ENCODE data around the gene RPL19.
"Not testable (repeated sequence)": the region's sequence is repeated elsewhere in the genome, so short reads cannot be mapped to it uniquely, and the experiment has no call there.

Gene RPL19

DNA sequence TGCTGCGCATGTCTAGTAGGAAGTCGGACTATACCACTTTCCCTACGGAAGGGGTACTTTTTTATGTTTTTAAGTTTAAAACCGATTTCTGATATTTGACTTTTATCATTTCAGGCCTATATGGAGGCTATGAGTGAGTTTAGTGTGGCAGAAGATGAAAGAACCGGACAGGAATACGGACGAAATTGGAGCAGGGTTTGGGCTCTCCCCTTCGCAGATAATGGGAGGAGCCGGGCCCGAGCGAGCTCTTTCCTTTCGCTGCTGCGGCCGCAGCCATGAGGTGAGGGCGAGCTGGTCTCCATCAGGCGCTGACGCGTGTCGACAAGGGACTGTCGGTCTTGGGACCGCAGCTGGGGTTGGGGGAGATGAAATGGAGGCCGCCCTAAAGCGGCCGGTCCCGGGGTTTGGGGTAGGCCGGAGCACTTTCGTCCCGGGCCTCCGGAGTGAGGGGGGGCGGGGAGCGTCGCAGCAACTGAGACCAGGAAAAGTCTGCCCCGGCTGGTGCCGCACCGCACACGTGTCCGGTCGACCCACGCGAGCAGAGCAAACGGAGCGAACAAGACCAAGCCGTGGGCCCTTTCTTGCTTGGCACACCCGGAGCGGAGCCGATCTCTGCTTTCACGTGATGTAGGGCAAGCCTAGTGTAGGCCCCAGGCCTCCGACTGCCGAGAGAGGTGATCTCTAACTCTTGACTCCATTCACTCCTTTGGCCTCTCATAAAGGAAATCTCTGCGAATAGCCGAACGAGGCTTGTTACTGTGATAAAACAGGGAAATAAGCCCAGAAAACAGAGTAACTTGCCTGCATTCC lies at the start of gene RPL19:
Gene RPL19, plus strand, starts transcription at position 214 of the 810 bp plus-strand sequence. Its CDS starts 62 bp downstream, at position 276.
- DNase-seq = peak; percentile 39 to 99 (median 71)

DNA sequence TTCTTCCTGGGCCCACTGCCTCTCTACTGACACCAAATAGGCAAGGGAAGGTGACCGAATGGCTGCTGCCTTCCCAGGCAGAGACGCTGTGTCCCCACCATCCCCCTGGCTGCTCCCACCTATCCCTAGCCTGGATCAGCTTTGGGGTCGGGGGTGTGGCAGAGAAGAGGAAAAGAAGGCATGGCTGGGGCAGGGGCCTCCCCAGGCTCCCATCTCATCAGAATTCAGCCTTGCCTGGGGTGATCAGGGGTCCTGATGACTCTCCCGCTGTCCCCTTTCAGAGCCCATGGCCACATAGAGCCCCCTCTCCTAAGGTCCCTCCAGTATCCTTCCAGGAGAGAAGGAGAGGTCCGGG lies 49.3 kb upstream of the RPL19 start:
- no peak for DNase-seq

DNA sequence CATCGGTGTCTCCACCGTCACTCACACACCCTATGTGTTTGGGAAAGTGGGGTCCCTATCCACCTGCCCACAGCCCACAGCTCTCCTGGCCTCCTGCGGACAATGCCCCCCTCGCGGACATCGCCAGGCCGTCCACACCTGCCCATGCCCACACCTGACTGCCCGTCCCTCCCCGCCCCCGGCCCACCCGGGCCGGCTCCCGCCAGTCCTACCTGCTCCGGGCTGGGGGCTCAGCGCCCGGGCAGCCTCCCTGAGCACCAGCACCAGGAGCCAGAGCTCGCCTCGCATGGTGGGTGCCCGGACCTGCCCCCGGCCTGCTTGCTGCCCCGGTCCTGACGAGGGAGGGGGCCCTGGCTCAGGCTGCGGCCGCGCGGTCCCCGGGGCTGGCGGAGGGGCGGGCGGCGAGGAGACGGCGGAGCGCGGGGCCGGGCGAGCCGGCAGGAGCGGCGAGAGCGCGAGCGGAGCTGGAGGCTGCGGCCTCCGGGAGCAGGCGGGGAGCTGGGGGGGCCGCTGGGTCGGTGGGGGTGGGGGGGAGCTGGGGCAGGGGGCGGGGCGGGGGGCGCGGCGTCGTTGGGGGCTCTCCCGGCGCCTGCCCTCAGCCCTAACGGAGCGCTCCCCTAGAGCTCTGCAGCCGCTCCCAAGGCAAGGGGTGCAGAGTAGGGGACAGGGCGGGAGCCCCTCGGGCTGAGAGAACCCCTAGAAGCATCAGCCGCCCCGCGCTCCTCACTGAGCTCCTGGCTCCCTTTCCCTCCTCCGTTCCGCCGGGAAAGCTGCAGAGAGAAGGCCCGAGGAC lies 48.7 kb upstream of the RPL19 start, which contains the start of gene PLXDC1:
Gene PLXDC1, minus strand, starts transcription at position 488 of the 793 bp plus-strand sequence. Its CDS starts 200 bp downstream, at position 288.
- DNase-seq = peak in 2 of 51 donors; percentile 14 to 27

DNA sequence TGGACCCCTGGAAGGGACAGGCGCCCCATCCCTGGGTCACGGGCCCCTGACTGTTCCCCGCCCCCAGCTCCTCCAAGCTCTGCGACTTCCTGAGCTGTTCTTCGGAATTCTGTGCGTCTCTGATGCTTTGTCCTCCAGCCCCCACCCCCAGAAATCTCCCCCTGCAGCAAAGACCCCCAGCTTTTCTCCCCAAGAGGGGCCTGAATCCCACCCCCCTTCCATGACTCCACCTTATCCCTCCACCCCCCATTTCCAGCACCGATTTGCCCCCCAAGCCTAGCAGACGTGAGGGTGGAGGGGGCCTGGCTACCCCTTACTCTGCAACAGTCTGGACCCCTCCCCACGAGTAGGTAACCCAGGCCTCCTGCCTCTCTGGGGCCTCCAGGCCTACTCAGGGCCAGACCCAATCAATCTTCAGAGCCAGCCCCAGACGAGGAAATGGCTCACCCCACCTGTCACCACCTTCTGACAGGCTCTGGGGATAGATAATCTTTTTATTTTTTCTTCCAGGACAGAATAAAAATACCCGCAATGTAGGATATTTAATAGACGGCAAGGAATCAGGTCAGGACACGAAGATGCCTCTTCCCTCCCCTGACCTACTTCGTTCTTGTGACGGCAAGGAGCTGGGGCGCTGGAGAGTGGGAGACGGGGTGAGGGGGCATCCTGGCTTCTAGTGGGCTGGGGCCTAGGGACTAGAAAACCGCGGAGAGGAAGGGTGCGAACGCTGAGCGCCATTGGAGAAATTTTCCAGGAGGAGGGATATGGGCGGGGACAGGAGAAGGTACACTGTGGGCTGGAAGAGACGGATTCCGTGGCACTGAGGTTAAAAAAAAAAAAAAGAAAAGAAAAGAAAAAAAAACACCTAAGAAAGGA lies 47.9 kb upstream of the RPL19 start:
- DNase-seq = peak in 2 of 51 donors; percentile 50 to 56

DNA sequence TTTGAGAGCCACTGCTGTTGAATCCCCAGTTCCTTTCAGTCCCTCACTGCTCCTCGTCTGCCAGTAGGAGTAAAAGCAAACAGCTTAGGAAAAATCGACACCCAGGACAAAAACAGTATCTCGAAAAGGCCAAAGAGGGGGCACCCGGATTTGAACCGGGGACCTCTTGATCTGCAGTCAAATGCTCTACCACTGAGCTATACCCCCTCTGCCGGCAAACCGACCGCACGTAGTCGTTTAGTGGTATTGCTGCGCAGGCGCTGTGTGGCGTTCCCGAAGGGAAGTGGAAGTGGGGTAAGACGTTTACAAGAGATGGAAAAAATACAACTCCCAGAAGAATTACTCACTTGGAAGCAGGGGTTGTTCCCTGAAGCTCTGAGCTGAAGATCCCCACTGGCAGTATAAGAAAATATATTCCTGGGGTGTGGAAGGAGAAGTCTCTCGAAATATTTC lies 46.5 kb upstream of the RPL19 start:
- DNase-seq = peak; percentile 28 to 93 (median 83)

DNA sequence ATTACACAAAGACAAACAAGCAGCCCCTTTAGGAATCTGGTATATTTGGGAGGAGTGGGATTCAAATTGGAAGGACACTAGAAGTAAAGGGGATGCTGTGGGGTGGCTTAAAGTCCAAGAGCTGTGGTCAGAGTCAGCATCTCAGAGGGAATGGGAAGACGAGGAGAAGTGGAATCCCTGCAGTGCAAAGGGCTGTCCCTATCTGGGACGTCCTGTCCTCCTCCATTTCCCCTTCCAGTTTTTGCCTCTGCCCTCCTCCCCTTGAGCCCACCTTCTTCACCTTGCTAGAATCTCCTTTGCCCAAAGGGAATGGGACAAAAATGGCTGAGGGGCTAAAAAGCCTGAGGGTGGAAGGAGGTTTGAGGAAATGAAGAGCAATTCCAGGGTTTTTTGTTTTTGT lies 44.4 kb upstream of the RPL19 start:
- DNase-seq = no peak

DNA sequence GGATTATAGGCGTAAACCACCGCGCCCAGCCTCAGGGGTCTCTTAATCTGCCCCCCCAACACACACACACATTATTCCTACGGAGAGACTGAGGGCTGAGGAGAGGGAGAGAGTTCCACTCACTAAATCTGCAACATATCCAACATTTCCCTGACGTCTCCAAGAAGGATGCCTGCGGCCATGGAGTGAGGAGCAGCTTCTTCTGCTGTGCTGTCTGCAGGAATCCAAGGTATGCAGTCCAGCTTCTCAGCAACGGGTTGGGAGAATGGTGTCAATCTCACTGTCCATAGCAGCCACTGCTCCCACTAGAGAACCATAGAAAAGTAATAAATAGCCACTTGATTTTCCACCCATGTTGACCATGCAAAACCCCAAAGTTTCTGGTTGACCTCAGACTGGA lies 43.6 kb upstream of the RPL19 start:
- no peak for DNase-seq

DNA sequence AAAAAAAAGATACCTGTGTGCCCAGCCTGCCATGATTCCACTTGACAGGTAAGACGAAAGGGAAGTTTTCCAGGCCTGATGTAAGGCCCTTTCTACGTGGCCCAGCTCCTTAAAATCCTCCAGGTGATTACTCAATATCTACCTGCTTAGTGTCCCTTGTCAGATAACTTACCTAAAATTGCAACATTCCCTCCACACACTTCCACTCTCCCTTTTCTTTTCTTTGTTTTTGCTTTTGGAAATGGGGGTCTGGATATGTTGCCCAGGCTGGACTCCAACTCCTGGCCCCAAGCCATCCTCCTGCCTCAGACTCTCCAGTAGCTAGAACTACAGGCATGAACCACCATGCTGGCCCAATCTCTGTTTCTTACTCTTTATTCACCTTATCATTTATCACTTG lies 41.5 kb upstream of the RPL19 start:
- DNase-seq = no peak

DNA sequence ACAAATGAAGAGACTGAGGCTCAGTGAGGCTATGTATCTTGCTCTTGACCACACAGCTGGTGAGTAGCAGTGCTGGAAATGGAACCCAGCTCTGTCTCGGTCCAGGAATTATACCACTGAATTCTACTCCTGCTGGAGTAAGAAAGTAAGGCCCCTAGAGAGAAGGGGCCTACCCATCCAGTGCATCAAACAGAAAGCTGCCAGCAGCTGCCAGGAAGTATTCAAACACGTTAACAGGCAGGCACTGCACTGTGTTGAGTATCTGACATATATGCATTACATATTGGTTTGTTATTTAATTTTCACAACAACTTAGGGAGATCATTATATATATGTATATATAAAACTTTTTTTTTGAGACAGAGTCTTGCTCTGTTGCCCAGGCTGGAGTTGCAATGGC lies 38.1 kb upstream of the RPL19 start:
- no peak for DNase-seq

DNA sequence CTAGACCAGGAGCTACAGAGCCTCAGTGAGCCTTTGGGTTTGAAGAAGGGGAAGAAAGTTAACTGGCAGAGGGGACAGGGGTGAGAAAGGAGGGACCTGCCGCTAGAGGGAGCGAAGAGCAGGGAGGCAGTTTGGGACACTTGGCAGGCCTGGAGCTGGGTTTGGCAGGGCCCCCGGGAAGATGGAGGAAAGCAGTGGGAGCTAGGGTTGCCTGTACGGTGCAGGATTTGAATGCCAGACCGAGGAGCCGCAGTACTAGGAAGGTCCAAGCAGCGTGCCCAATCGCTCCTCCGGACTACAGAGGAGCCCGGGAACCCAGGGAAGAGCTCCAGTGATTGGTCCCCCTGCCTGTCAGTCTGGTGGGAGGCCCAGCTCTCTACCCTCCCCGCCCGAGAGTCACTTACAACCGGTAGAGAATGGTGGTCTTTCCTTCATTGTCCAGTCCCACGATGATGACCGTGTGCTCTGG lies 35.4 kb upstream of the RPL19 start:
- peak in 42 of 51 donors; percentile 14 to 81 (median 58) for DNase-seq

DNA sequence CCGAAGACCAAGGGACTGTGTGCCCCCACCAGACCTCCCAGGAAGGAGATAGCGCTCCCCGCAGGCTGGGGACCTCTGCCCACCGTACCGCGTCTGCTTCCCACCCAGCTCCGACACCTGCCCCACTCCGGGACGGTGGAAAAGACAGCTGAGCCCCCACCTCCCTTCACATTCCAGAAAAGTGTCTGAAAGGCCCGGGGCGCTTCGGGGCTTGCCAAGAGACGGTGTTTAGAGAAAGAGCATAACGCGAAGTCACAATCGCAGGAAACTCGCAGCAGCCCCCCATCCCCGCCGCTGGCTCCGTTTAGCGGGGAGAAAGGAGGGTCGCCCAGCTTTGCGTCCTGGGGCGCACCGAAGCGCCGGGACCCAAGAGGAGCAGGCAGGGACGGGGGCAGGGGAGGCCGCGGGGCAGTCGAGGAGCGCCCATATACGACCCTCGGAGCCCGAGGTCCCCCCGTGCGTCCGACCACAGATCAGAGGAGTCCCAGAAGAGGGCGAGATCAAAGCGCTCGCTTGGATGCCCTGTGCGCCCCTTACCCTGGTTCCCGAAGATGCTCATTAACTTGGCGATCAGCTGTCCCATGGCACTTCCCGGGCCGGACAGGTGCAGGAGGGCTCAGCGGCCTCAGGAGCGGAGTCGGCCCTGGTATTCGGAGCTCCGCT lies 34.8 kb upstream of the RPL19 start:
- DNase-seq = no peak

DNA sequence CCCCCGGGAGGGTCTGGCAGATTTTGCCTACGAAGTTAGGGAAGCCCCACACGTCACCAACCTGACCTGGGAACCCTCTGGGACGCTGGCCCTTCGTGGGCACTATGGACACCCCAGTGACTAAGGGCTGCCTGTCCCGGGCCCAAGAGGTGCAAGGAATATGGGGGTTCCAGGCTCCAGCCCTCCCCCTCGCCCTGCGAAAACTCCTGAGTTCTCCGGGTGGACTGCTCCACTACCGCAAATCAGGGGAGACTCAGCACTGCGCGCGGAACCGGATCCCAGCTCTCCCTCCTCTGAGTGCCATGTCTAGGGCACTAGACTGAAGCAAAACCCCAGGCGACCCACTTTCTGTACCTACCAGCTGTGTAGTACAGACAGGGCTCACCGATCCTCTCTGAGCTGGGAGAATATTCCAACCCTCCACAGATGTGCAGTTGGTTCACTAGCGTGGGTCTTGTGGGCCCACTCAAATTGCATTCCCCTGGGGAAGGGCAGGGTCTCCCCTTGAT lies 34.2 kb upstream of the RPL19 start, which contains the start of gene ARL5C:
Gene ARL5C, minus strand, starts transcription at position 321 of the 509 bp plus-strand sequence. CDS start 401 bp downstream, outside the sequence.
- DNase-seq = no peak

DNA sequence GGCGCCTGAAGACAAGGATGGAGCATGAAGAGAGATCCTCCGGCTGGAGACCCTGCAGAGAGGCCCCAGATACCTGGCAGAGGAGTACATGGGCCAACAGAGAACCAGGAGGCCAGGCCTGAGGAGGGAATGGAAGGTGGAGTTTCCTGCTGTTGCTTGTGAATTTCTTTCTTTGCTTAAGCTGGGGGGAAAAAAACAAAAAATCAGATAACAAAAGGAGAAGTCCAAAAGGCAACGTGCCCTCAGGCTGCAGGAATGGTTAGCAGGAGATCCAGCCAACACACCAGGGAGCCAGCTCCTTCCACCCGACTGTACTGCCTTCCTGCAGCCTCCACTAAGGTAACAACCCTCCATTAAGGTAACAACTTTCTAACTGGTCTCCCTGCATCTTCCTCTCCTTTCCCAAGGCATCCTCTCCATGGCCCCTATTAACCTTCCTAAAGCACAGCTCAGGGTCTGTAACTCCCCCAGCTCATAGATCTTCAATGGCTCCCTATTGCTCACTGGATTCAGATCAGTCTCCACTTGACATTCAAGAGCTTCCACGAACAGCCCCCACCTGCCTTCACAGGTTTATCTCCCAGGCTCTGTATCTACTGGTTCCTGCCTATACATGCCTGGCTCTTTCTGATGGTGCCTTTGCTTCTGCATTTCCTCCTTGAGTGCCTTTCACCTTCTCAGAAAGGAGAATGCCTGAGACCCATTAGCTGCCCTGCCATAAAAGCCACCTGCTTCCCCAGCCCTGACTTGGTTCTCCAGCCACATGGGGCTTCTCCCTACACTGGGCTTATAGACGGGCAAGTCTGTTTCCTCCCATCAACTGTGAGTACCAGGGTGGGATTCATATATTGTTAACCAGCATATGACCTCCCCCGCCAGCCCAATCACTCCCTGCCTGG lies 33.4 kb upstream of the RPL19 start:
- DNase-seq = no peak

DNA sequence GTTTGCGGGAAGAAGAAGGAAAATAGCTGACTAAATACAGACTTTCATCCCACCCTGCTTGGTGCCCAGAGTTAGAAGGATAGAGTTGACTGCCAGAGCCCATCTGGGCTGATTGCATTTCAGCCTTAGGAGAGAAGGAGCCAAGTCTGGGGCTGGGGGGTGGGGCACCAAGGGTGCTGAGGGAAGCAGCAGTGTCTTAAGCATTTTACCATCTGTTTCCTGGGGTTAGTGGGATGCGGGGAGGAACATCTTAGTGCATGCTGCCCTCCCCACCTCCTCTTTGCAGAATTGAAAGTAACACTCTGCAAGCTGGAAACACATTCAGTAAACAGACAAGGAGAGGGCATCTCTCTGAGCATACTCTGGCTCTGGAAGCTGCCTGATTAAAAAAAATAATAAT lies 32.6 kb upstream of the RPL19 start:
- DNase-seq = peak in 11 of 51 donors; percentile 8 to 36 (median 25)

DNA sequence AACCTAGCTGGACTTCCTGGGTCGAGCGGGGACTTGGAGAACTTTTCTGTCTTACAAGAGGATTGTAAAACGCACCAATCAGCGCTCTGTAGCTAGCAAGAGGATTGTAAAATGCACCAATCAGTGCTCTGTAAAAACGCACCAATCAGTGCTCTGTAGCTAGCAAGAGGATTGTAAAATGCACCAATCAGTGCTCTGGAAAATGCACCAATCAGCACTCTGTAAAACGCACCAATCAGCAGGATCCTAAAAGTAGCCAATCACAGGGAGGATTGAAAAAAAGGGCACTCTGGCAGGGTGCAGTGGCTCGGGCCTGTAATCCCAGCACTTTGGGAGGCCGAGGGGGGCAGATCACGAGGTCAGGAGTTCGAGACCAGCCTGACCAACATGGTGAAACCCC lies 31.6 kb upstream of the RPL19 start:
- not testable (repeated sequence) for DNase-seq

DNA sequence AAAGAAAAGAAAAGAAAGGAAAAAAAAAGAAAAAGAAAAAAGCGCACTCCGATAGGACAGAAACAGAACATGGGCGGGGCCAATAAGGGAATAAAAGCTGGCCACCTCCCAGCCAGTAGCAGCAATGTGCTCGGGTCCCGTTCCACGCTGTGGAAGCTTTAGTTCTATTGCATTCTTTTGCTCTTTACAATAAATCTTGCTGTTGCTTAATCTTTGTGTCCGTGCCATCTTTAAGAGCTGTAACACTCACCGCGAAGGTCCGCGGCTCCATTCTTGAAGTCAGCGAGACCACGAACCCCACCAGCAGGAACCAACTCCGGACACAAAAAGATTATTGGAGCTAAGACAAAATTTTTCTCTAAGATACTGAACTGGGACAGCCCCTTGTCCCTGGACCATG lies 31.0 kb upstream of the RPL19 start:
- DNase-seq = no peak

DNA sequence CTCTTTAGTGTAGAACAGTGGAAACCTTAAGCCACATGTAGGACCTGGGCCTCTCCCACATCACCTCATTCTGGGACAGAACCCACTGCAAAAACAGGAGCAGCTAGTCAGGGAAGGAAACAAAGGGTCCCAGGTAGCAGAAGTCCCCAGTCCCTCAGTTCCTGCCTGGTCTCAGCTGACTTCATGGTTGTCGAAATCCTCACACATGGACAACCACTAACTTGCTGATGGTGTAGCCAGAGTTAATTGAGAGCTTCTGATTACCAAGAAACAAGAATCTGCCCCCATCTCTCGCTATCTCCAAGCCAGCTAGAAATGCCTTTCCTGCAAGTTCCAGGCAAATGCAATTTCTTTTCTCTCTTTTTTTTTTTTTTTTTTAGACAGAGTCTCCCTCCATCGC lies 30.6 kb upstream of the RPL19 start:
- DNase-seq = no peak

DNA sequence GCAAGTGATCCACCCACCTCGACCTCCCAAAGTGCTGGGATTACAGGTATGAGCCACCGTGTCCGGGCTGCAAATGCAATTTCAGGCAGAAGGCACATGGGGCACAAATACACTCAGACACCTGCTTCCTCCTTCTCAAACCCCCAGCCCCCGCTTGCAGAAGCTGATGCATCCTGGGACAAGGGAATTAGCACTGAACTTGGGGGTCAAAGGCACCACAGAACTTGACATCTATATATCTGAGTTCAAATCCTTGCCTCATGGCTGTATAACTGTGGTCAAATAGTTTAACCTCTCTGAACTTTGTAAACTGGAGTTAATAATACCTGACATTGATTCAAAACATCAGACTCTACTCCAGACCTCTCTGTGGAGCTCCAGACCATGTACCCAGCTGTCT lies 30.0 kb upstream of the RPL19 start:
- DNase-seq = no peak

DNA sequence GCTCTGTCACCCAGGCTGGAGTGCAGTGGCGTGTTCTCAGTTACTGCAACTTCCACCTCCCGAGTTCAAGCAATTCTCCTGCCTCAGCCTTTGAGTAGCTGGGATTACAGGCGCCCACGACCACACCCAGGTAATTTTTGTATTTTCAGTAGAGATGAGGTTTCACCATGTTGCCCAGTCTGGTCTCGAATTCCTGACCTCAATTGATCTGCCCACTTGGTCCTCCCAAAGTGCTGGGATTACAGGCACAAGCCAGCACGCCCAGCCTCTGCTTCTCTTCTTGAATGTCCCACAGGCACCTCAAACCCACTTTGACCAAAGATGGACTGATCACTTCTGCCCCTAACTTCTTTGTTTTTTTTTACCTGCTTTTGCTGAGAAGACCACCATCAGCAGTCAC lies 29.5 kb upstream of the RPL19 start:
- no peak for DNase-seq
